AG04450 (cell line): ENCODE results near the gene ATAD1. TPM values are rescaled to one million over a fixed set of nuclear protein-coding genes. Genes with fewer than 3 reads are reported as not detected.

Source experiments
- CTCF ChIA-PET: fragments of 300-600, 350-600 bp; formaldehyde crosslinking; extraction: SDS; loops from one replicate; lab custom pipeline; 2022; ENCODE audit warnings: antibody characterized with exemption, inconsistent platforms; lab: Charles Lee
- POLR2A ChIA-PET: fragments of 350-600 bp; formaldehyde crosslinking; extraction: SDS; loops from one replicate; lab custom pipeline; 2021; ENCODE audit warnings: antibody characterized with exemption, inconsistent platforms; lab: Yijun Ruan, JAX
- DNase-seq: peaks from one replicate; pipeline ENCODE4 v3.0.0-alpha.2; 2011; ENCODE audit warnings: low read depth, low spot score
- H3K27ac ChIP-seq: one replicate; pipeline ENCODE4 v1.5.1; 2012; ENCODE audit warnings: low read depth, low read length, control low read depth
- H3K27me3 ChIP-seq: one replicate; pipeline ENCODE4 v1.6.0; 2012; ENCODE audit warnings: low read length; ENCODE audit not compliant: control insufficient read depth, insufficient read depth
- H3K4me3 ChIP-seq: 2 replicates; pipeline ENCODE4 v1.5.1; 2011; ENCODE audit warnings: mild to moderate bottlenecking, low read depth, low read length, control low read depth
- H3K9me3 ChIP-seq: 2 replicates; pipeline ENCODE4 v1.5.1; 2012; ENCODE audit warnings: low read length; ENCODE audit not compliant: control insufficient read depth, insufficient read depth
- CTCF ChIP-seq: IDR thresholded peaks from 2 replicates; pipeline ENCODE4 v1.5.1; 2011; ENCODE audit warnings: low read depth, low read length, control low read depth, inconsistent platforms
- polyA plus RNA-seq: library from polyadenylated mRNA; depleted of rRNA; stranded (reverse); fragments of >200 nt; gene quantifications from 2 replicates; pipeline ENCODE4 v1.2.3, GENCODE V29; 2011

Gene ATAD1
- polyA plus RNA-seq, 1 experiment, result 43.7 TPM

DNA sequence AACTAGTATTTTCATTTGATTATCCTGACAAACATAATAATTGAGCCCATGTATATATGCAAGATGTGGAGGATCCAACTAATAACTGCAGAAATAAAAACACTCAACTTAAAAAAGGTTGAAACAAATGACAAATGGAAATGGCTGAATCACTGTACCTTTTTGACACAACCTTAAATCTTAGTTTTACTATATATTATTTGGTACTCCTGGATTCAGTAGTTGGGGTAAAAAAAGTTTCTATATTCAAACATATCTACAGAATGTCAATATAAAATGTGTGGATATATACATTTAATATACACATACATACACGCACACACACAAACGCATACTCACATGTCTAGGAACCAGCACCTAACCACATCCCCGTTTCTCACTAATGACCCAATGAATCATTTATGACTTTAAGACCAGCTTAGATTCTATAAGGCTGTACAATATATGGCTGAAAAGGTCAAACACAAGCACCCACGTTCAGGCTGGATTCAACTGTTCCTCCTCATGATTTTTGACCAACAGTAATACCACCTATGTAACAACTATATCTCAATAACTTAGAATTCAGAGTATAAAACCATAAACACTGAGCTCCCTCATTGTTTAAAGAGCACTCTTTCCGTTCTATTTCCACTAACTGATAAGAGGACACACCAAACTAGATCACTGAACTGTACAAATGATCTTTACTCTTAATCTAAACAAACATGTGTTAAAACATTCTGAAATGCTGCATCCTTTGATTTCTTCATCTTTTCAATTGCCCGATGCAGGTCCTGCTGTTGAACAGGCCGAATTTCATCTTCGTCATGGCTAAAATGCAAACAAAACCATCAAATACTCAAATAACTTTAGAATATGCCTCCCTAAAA is 63.8 kb downstream of the ATAD1 start:
- H3K4me3 ChIP-seq, result no peak overlapping the region
- no peaks in the 10 kb centered on the region for H3K9me3 ChIP-seq
- H3K27ac ChIP-seq, result no peak overlapping the region
- DNase-seq, result no peak
- CTCF ChIA-PET, result no interaction called here
- no peaks in the 10 kb centered on the region for H3K27me3 ChIP-seq
- no peak for TF ChIP-seq CTCF
- POLR2A ChIA-PET, result no interaction called here

DNA sequence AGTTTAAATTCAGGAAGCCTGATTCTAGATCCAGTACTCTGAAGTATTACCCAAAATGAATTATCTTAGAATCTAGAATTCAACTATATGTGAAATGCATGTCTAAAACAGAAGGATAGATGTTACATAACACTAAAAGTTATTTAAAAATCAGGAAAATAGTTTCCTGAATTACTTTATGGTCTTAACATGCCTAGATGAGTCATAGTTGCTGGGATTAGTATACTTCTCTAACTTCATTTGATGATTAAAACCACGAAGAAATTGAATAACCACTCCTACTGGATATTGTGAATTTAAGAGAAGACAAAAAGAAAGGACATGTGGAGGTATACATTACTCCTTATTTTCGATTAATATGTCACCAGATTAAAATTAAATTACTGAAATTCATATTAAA is 65.5 kb downstream of the ATAD1 start:
- TF ChIP-seq CTCF, result no peak
- ChIA-PET CTCF (interaction anchor here (1.3 to 2.6 kb wide), 3 partner anchors 18 to 219 kb away, joined by 4 to 17 read pairs (median 7); no protein-coding TSS in a partner anchor), POLR2A (interaction anchor here (0.5 kb wide), 1 partner anchor 18 kb away, joined by 4 read pairs; no protein-coding TSS in a partner anchor)
- no peaks in the 10 kb centered on the region for H3K27me3 ChIP-seq
- H3K9me3 ChIP-seq, result no peaks in the 10 kb centered on the region
- DNase-seq, result no peak
- H3K4me3 ChIP-seq, result no peak overlapping the region
- H3K27ac ChIP-seq, result no peak overlapping the region

DNA sequence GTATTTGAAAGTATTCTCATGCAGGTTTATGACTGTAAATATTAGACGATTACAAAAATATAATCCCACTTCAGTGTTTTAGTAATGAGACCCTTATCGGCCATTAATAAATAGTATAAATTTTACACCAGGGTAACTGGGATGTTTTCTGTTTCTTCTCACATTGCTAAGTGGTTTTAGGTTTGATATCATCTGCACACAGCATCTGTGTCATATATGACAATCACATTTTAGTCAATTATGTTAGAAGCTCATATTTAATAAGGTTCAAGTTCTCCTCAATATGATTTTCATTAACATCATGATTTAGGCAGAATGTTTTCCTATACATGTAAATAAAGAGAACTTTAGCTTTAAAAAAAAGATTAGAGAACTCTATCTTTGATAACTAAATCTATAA is 66.8 kb downstream of the ATAD1 start:
- no peak for DNase-seq
- Histone ChIP-seq H3K4me3 (no peak overlapping the region), H3K27ac (no peak overlapping the region), H3K9me3 (no peaks in the 10 kb centered on the region), H3K27me3 (no peaks in the 10 kb centered on the region)
- CTCF ChIA-PET, result interaction anchor here (1.3 to 2.6 kb wide), 3 partner anchors 17 to 218 kb away, joined by 4 to 17 read pairs (median 7); no protein-coding TSS in a partner anchor
- POLR2A ChIA-PET, result interaction anchor here (0.7 kb wide), 1 partner anchor 67 kb away, joined by 5 read pairs; the partner anchor contains the start of gene ATAD1
- TF ChIP-seq CTCF, result no peak

GRCh38 chr10:87750817-87751216 is 67.2 kb downstream of the ATAD1 start:
- ChIA-PET POLR2A (interaction anchor here (0.7 to 1.1 kb wide), 3 partner anchors 10 to 92 kb away, joined by 3 to 5 read pairs (median 4); partner anchors contain the start of gene ATAD1), CTCF (interaction anchor here (1.5 to 2.6 kb wide), 2 partner anchors 16 to 217 kb away, joined by 7 to 17 read pairs; no protein-coding TSS in a partner anchor)
- Histone ChIP-seq H3K27me3 (no peaks in the 10 kb centered on the region), H3K9me3 (no peaks in the 10 kb centered on the region), H3K4me3 (no peak overlapping the region), H3K27ac (no peak overlapping the region)
- no peak for DNase-seq
- no peak for TF ChIP-seq CTCF
